Neural cell (in vitro differentiated cells): ENCODE data around the gene HMOX2. TPM values are rescaled to one million over a fixed set of nuclear protein-coding genes. Genes with fewer than 3 reads are reported as not detected.

Experiments
- H2AFZ ChIP-seq: fragments of 200-600, 300-800 bp; sonication (generic), shearing (Covaris generic); 2 replicates; pipeline ENCODE4 v1.6.0; 2014; ENCODE audit warnings: low read depth, mild to moderate bottlenecking, antibody characterized with exemption, low read length, moderate library complexity
- H3F3A ChIP-seq: fragments of 200-600 bp; shearing (Covaris generic); 2 replicates; pipeline ENCODE4 v1.6.1; 2016; ENCODE audit warnings: mild to moderate bottlenecking, moderate library complexity, mixed read lengths, antibody characterized with exemption, low read length; ENCODE audit not compliant: insufficient read depth, poor library complexity, severe bottlenecking
- H3K27ac ChIP-seq: fragments of 200-600, 300-800 bp; sonication (generic), shearing (Covaris generic); 2 replicates; pipeline ENCODE4 v1.5.1; 2014; ENCODE audit warnings: mild to moderate bottlenecking, low read length, moderate library complexity
- H3K27me3 ChIP-seq: fragments of 300-800, 200-600 bp; sonication (generic), shearing (Covaris generic); 2 replicates; pipeline ENCODE4 v1.6.0; 2014; ENCODE audit warnings: mild to moderate bottlenecking, low read depth, low read length, moderate library complexity; ENCODE audit not compliant: insufficient read depth
- H3K36me3 ChIP-seq: fragments of 300-800, 200-600 bp; sonication (generic), shearing (Covaris generic); 2 replicates; pipeline ENCODE4 v1.5.1; 2014; ENCODE audit warnings: mild to moderate bottlenecking, antibody characterized with exemption, low read length, moderate library complexity; ENCODE audit not compliant: insufficient read depth
- H3K4me2 ChIP-seq: fragments of 300-800, 200-600 bp; sonication (generic), shearing (Covaris generic); 2 replicates; pipeline ENCODE4 v1.6.0; 2014; ENCODE audit warnings: mild to moderate bottlenecking, low read length
- H3K4me3 ChIP-seq: fragments of 300-800, 200-600 bp; sonication (generic), shearing (Covaris generic); 2 replicates; pipeline ENCODE4 v1.5.1; 2014; ENCODE audit warnings: mild to moderate bottlenecking, low read length, moderate library complexity
- H3K79me2 ChIP-seq: fragments of 200-600 bp; shearing (Covaris generic); replicated peaks from 2 replicates; pipeline ENCODE4 v1.6.0; 2014; ENCODE audit warnings: mild to moderate bottlenecking, low read length, moderate library complexity; ENCODE audit not compliant: insufficient read depth
- H3K9ac ChIP-seq: fragments of 300-800, 200-600 bp; sonication (generic), shearing (Covaris generic); 2 replicates; pipeline ENCODE4 v1.6.1; 2016; ENCODE audit warnings: mild to moderate bottlenecking, low read length, mixed read lengths
- H3K9me2 ChIP-seq: fragments of 200-600 bp; shearing (Covaris generic); 2 replicates; pipeline ENCODE4 v1.6.1; 2016; ENCODE audit warnings: mild to moderate bottlenecking, low read length, mixed read lengths; ENCODE audit not compliant: insufficient read depth
- H3K9me3 ChIP-seq: fragments of 200-600, 300-800 bp; sonication (generic), shearing (Covaris generic); 2 replicates; pipeline ENCODE4 v1.6.1; 2016; ENCODE audit warnings: mild to moderate bottlenecking, mixed run types, low read length, moderate library complexity, mixed read lengths
- H4K20me1 ChIP-seq: fragments of 200-600 bp; shearing (Covaris generic); 2 replicates; pipeline ENCODE4 v1.6.1; 2016; ENCODE audit warnings: mild to moderate bottlenecking, mixed run types; ENCODE audit not compliant: insufficient read depth
- CTCF ChIP-seq: fragments of 450-650 bp; IDR thresholded peaks from 2 replicates; pipeline ENCODE4 v1.5.1; 2014; ENCODE audit warnings: antibody characterized with exemption, mild to moderate bottlenecking, moderate library complexity; ENCODE audit not compliant: poor library complexity, severe bottlenecking
- EP300 ChIP-seq: fragments of 450-650 bp; conservative IDR thresholded peaks from 2 replicates; pipeline ENCODE4 v1.6.1; 2014; ENCODE audit warnings: antibody characterized with exemption, mild to moderate bottlenecking, moderate library complexity; ENCODE audit not compliant: poor library complexity, severe bottlenecking
- EZH2 ChIP-seq: fragments of 200-600, 300-800 bp; shearing (Covaris generic), sonication (generic); IDR thresholded peaks from 2 replicates; pipeline ENCODE4 v1.6.1; 2014; ENCODE audit warnings: antibody characterized with exemption, low read length, borderline replicate concordance, mild to moderate bottlenecking; ENCODE audit not compliant: insufficient read depth, poor library complexity, severe bottlenecking
- MXI1 ChIP-seq: fragments of 450-650 bp; conservative IDR thresholded peaks from 2 replicates; pipeline ENCODE4 v1.6.1; 2014; ENCODE audit warnings: antibody characterized with exemption, mild to moderate bottlenecking; ENCODE audit not compliant: poor library complexity, severe bottlenecking
- POLR2AphosphoS5 ChIP-seq: IDR thresholded peaks from 2 replicates; pipeline ENCODE4 v1.6.1; 2012
- RAD21 ChIP-seq: fragments of 450-650 bp; conservative IDR thresholded peaks from 2 replicates; pipeline ENCODE4 v1.6.1; 2014; ENCODE audit warnings: antibody characterized with exemption, mild to moderate bottlenecking, moderate library complexity
- REST ChIP-seq: IDR thresholded peaks from 2 replicates; pipeline ENCODE4 v1.6.1; 2012; ENCODE audit warnings: borderline replicate concordance
- SMC3 ChIP-seq: fragments of 450-650 bp; conservative IDR thresholded peaks from 2 replicates; pipeline ENCODE4 v1.6.1; 2014; ENCODE audit warnings: antibody characterized with exemption, mild to moderate bottlenecking, moderate library complexity; ENCODE audit not compliant: poor library complexity
- TAF1 ChIP-seq: IDR thresholded peaks from 2 replicates; pipeline ENCODE4 v1.6.1; 2012; ENCODE audit warnings: low read depth
- polyA plus RNA-seq: library from polyadenylated mRNA; depleted of rRNA; stranded (reverse); fragments of >200 nt; gene quantifications from 2 replicates; pipeline ENCODE4 v1.2.3, GENCODE V29; 2014

HMOX2 gene
- polyA plus RNA-seq, 1 donor from 2014 or later, result 79.4 TPM

GRCh38 chr16:4491898-4492297 lies 15.7 kb downstream of the HMOX2 start:
- Histone ChIP-seq H3K9me3 (no peaks in the 10 kb centered on the region), H3K27ac (no peak overlapping the region), H3K9me2 (no peaks in the 10 kb centered on the region), H3K9ac (no peak overlapping the region), H3K27me3 (no peaks in the 10 kb centered on the region), H3K4me2 (no peak overlapping the region), H2AFZ (no peak overlapping the region), H4K20me1 (no peaks in the 10 kb centered on the region), H3F3A (no peaks in the 10 kb centered on the region), H3K79me2 (no peaks in the 10 kb centered on the region), H3K36me3 (no peaks in the 10 kb centered on the region), H3K4me3 (no peak overlapping the region)
- no peak for TF ChIP-seq TAF1
- TF ChIP-seq SMC3, result no peak
- no peak for TF ChIP-seq REST
- no peak for TF ChIP-seq POLR2AphosphoS5
- TF ChIP-seq EP300, result no peak
- TF ChIP-seq EZH2, result no peak
- no peak for TF ChIP-seq MXI1
- TF ChIP-seq RAD21, result no peak
- no peak for TF ChIP-seq CTCF

- no peak for TF ChIP-seq POLR2AphosphoS5
- Histone ChIP-seq H3K4me2 (no peak overlapping the region), H4K20me1 (no peaks in the 10 kb centered on the region), H3K79me2 (no peaks in the 10 kb centered on the region), H3K4me3 (no peak overlapping the region), H3K9me2 (no peaks in the 10 kb centered on the region), H3K27ac (no peak overlapping the region), H3K9ac (no peak overlapping the region), H3F3A (no peaks in the 10 kb centered on the region), H3K36me3 (no peaks in the 10 kb centered on the region), H3K9me3 (no peaks in the 10 kb centered on the region), H2AFZ (no peak overlapping the region), H3K27me3 (no peaks in the 10 kb centered on the region)
Measured at GRCh38 chr16:4494746-4495490, 18.7 kb downstream of the HMOX2 start.

- Histone ChIP-seq H3K27me3 (no peaks in the 10 kb centered on the region), H3K4me2 (no peak overlapping the region), H4K20me1 (no peaks in the 10 kb centered on the region), H3K36me3 (no peaks in the 10 kb centered on the region), H3K9me3 (no peaks in the 10 kb centered on the region), H3K79me2 (no peaks in the 10 kb centered on the region), H3K9me2 (no peaks in the 10 kb centered on the region), H3K9ac (no peak overlapping the region), H3K4me3 (no peak overlapping the region), H3F3A (no peaks in the 10 kb centered on the region), H3K27ac (no peak overlapping the region), H2AFZ (no peak overlapping the region)
- no peak for TF ChIP-seq EP300
Measured at GRCh38 chr16:4495766-4496165, 19.6 kb downstream of the HMOX2 start.
